CD14-positive monocyte (primary cell): Measurements from ENCODE around the gene SPTBN5. TPM values are rescaled to one million over a fixed set of nuclear protein-coding genes. Genes with fewer than 3 reads are reported as not detected.
A peak's percentile ranks its signal among the peaks of the same experiment; 100 is the strongest.

ENCODE experiments used
- DNase-seq, 3 donors: peaks; one replicate each; pipeline ENCODE4 v3.0.0-alpha.2; 2011 to 2022
- H2AFZ ChIP-seq: 2 replicates; pipeline ENCODE4 v1.6.0; 2012; ENCODE audit warnings: mild to moderate bottlenecking, low read depth, low read length, inconsistent platforms; ENCODE audit not compliant: insufficient read depth, poor library complexity, severe bottlenecking
- H3K27ac ChIP-seq, 2 donors: 1 replicate in 1 of 2; 2 replicates in 1 of 2; pipeline ENCODE4 v1.5.1; 2012 to 2013; ENCODE audit warnings: low read length in 2 of 2, control low read depth in 1 of 2, inconsistent platforms in 1 of 2, low read depth in 1 of 2, mild to moderate bottlenecking in 1 of 2
- H3K27me3 ChIP-seq, 2 donors: one replicate each; pipeline versions ENCODE4 v1.6.0 to v1.6.1; 2011 to 2013; ENCODE audit warnings: low read length in 2 of 2; ENCODE audit not compliant: control insufficient read depth in 2 of 2, insufficient read depth in 2 of 2
- H3K36me3 ChIP-seq, 2 donors: replicated peaks in 1 of 2; 1 replicate in 1 of 2; 2 replicates in 1 of 2; pipeline versions ENCODE4 v1.5.1 to v1.6.1; 2012 to 2013; ENCODE audit warnings: low read length in 2 of 2, control low read depth in 1 of 2, inconsistent platforms in 1 of 2, mild to moderate bottlenecking in 1 of 2; ENCODE audit not compliant: insufficient read depth in 2 of 2, control insufficient read depth in 1 of 2
- H3K4me1 ChIP-seq, 2 donors: 1 replicate in 1 of 2; 2 replicates in 1 of 2; pipeline versions ENCODE4 v1.5.1 to v1.6.1; 2012 to 2013; ENCODE audit warnings: low read length in 2 of 2, control low read depth in 1 of 2, inconsistent platforms in 1 of 2, mild to moderate bottlenecking in 1 of 2, moderate library complexity in 1 of 2; ENCODE audit not compliant: insufficient read depth in 2 of 2, control insufficient read depth in 1 of 2
- H3K4me2 ChIP-seq: replicated peaks from 2 replicates; pipeline ENCODE3; 2012; ENCODE audit warnings: low read length, moderate library complexity, mild to moderate bottlenecking; ENCODE audit not compliant: poor library complexity, severe bottlenecking; ENCODE audit errors: extremely low read depth
- H3K4me3 ChIP-seq, 3 experiments: fragments of 200-600 bp in 1 of 3; sonication (generic) in 1 of 3; replicated peaks in 1 of 3; 1 replicate in 2 of 3; 2 replicates in 1 of 3; pipeline ENCODE4 v1.5.1; 2011 to 2013; ENCODE audit warnings: low read length in 3 of 3, mild to moderate bottlenecking in 3 of 3, control low read depth in 2 of 3, low read depth in 2 of 3, inconsistent platforms in 1 of 3, moderate library complexity in 1 of 3
- H3K79me2 ChIP-seq: 2 replicates; pipeline ENCODE4 v1.6.0; 2012; ENCODE audit warnings: mild to moderate bottlenecking, control low read depth, inconsistent platforms, low read length, moderate library complexity; ENCODE audit not compliant: insufficient read depth
- H3K9ac ChIP-seq: 2 replicates; pipeline ENCODE4 v1.6.0; 2017; ENCODE audit warnings: low read length, mild to moderate bottlenecking; ENCODE audit not compliant: insufficient read depth, poor library complexity, severe bottlenecking
- H3K9me3 ChIP-seq, 2 donors: replicated peaks in 1 of 2; 1 replicate in 1 of 2; 2 replicates in 1 of 2; pipeline versions ENCODE4 v1.5.1 to v1.6.1; 2012 to 2013; ENCODE audit warnings: low read length in 2 of 2, control low read depth in 1 of 2; ENCODE audit not compliant: control insufficient read depth in 1 of 2, insufficient read depth in 1 of 2
- H4K20me1 ChIP-seq: 2 replicates; pipeline ENCODE4 v1.6.0; 2012; ENCODE audit warnings: mild to moderate bottlenecking, low read length, control low read depth, moderate library complexity; ENCODE audit not compliant: insufficient read depth
- H3K27ac Mint-ChIP-seq, 7 donors: one replicate each; pipeline ENCODE4 v1.8.0; 2020; ENCODE audit warnings: mild to moderate bottlenecking in 7 of 7, mixed read lengths in 7 of 7, moderate library complexity in 6 of 7, inconsistent platforms in 2 of 7
- H3K27me3 Mint-ChIP-seq, 3 donors: one replicate each; pipeline ENCODE4 v1.8.0; 2021 to 2022; ENCODE audit warnings: low read depth in 3 of 3, mild to moderate bottlenecking in 3 of 3, mixed read lengths in 3 of 3, moderate library complexity in 3 of 3, inconsistent platforms in 1 of 3
- H3K36me3 Mint-ChIP-seq, 2 donors: one replicate each; pipeline ENCODE4 v1.8.0; 2020; ENCODE audit warnings: mixed read lengths in 2 of 2, inconsistent platforms in 1 of 2, mild to moderate bottlenecking in 1 of 2
- H3K4me1 Mint-ChIP-seq: one replicate; pipeline ENCODE4 v1.8.0; 2020; ENCODE audit warnings: mild to moderate bottlenecking, mixed read lengths
- H3K4me3 Mint-ChIP-seq, 2 donors: one replicate each; pipeline ENCODE4 v1.8.0; 2020; ENCODE audit warnings: mild to moderate bottlenecking in 2 of 2, mixed read lengths in 2 of 2, moderate library complexity in 1 of 2
- H3K9me3 Mint-ChIP-seq, 7 donors: one replicate each; pipeline ENCODE4 v1.8.0; 2020 to 2022; ENCODE audit warnings: mixed read lengths in 7 of 7, mild to moderate bottlenecking in 6 of 7, moderate library complexity in 6 of 7, inconsistent platforms in 2 of 7
- CTCF ChIP-seq: fragments of 200-600 bp; IDR thresholded peaks from one replicate; pipeline ENCODE4 v1.8.0; 2022; ENCODE audit warnings: antibody characterized with exemption, mild to moderate bottlenecking
- WGBS: methylation state at CpG from one replicate; pipeline ENCODE4 v1.1.5; 2013; ENCODE audit warnings: missing lambda C conversion rate; ENCODE audit not compliant: insufficient coverage; 5-methylcytosine and 5-hydroxymethylcytosine counted together
- intact Hi-C, 2 donors: fragments of 100-400 bp; cut with micrococcal nuclease; formaldehyde crosslinking; loops; one replicate each; pipeline versions ENCODE4 v1.15.0 to v1.15.1; 2023
- polyA plus RNA-seq, 3 donors: library from polyadenylated mRNA; depleted of rRNA in 1 of 3; unstranded in 2 of 3; stranded (reverse) in 1 of 3; fragments of 300-500 nt in 2 of 3; fragments of >200 nt in 1 of 3; fragmentation: Illumina TruSeq in 2 of 3; gene quantifications; 1 replicate in 2 of 3; 2 replicates in 1 of 3; pipeline ENCODE4 v1.2.3, GENCODE V29; 2012 to 2021

SPTBN5 gene
- polyA plus RNA-seq, 3 donors: 0.29 TPM; not detected in 2

GRCh38 chr15:41905036-41905793 is 11.4 kb upstream of the SPTBN5 start:
- Histone ChIP-seq H3K4me1 (peaks cover 7 to 12% of the 10 kb centered on the region in 2 donors), H3K9ac (no peak overlapping the region), H3K4me2 (no peak overlapping the region), H3K36me3 (peaks cover 70 to 97% of the 10 kb centered on the region in 2 donors), H3K4me3 (no peak overlapping the region), H3K9me3 (peaks cover 0 to 11% of the 10 kb centered on the region in 2 donors), H4K20me1 (peaks cover 14% of the 10 kb centered on the region), H3K27ac (peak overlapping the region in 1 of 2 donors; percentile 56), H3K27me3 (no peaks in the 10 kb centered on the region), H2AFZ (no peak overlapping the region), H3K79me2 (peaks cover 10% of the 10 kb centered on the region)
- H3K4me1 Mint-ChIP-seq: peaks cover 17% of the 10 kb centered on the region
- TF ChIP-seq CTCF: no peak
- intact Hi-C loops: loop anchor here (2.0 to 10.0 kb wide), 2 partner anchors 80 to 132 kb away; partner anchors contain the start of gene JMJD7 (in 1 of the 2)
- H3K27me3 Mint-ChIP-seq: peaks cover 0 to 5% (median 0%) of the 10 kb centered on the region in 3 donors
- peak overlapping the region in 6 of 7 donors; percentile 57 to 85 (median 73) for H3K27ac Mint-ChIP-seq
- peaks cover 79 to 97% of the 10 kb centered on the region in 2 donors for H3K36me3 Mint-ChIP-seq
- DNase-seq: no peak
- no peak overlapping the region for H3K4me3 Mint-ChIP-seq
- 97% methylated on average over 6 of the region's 14 CpGs for WGBS
- H3K9me3 Mint-ChIP-seq: peaks cover 2 to 9% (median 5%) of the 10 kb centered on the region in 7 donors

- peaks cover 0 to 5% (median 0%) of the 10 kb centered on the region in 3 donors for H3K27me3 Mint-ChIP-seq
- Histone ChIP-seq H3K9ac (no peak overlapping the region), H3K4me3 (no peak overlapping the region), H3K27ac (peak overlapping the region in 1 of 2 donors; percentile 56), H3K36me3 (peaks cover 70 to 97% of the 10 kb centered on the region in 2 donors), H3K79me2 (peaks cover 10% of the 10 kb centered on the region), H3K4me2 (no peak overlapping the region), H3K27me3 (no peaks in the 10 kb centered on the region), H4K20me1 (peaks cover 14% of the 10 kb centered on the region), H3K9me3 (peaks cover 0 to 11% of the 10 kb centered on the region in 2 donors), H2AFZ (no peak overlapping the region), H3K4me1 (peaks cover 7 to 12% of the 10 kb centered on the region in 2 donors)
- H3K27ac Mint-ChIP-seq: peak overlapping the region; percentile 44 to 90 (median 73)
- WGBS: 42% methylated on average over 6 of the region's 6 CpGs
- H3K36me3 Mint-ChIP-seq: peaks cover 78 to 97% of the 10 kb centered on the region in 2 donors
- TF ChIP-seq CTCF: peak; percentile 88
- intact Hi-C loops: loop anchor here (2.0 to 10.0 kb wide), 3 partner anchors 80 to 132 kb away; partner anchors contain the start of genes JMJD7 (in 1 of the 2) and MAPKBP1 (in 1 of the 2)
- no peak overlapping the region for H3K4me3 Mint-ChIP-seq
- peaks cover 2 to 9% (median 5%) of the 10 kb centered on the region in 7 donors for H3K9me3 Mint-ChIP-seq
- DNase-seq: peak; percentile 58 to 70 (median 63)
- peaks cover 17% of the 10 kb centered on the region for H3K4me1 Mint-ChIP-seq
Measured at GRCh38 chr15:41904541-41905005, 10.7 kb upstream of the SPTBN5 start.
